ENCODE results near the gene HPN. TPM values are rescaled to one million over a fixed set of nuclear protein-coding genes. Genes with fewer than 3 reads are reported as not detected.
A peak's percentile ranks its signal among the peaks of the same experiment; 100 is the strongest.

Gene HPN
- total RNA-seq, 1 experiment from 2014 or later = 10.6 TPM

DNA sequence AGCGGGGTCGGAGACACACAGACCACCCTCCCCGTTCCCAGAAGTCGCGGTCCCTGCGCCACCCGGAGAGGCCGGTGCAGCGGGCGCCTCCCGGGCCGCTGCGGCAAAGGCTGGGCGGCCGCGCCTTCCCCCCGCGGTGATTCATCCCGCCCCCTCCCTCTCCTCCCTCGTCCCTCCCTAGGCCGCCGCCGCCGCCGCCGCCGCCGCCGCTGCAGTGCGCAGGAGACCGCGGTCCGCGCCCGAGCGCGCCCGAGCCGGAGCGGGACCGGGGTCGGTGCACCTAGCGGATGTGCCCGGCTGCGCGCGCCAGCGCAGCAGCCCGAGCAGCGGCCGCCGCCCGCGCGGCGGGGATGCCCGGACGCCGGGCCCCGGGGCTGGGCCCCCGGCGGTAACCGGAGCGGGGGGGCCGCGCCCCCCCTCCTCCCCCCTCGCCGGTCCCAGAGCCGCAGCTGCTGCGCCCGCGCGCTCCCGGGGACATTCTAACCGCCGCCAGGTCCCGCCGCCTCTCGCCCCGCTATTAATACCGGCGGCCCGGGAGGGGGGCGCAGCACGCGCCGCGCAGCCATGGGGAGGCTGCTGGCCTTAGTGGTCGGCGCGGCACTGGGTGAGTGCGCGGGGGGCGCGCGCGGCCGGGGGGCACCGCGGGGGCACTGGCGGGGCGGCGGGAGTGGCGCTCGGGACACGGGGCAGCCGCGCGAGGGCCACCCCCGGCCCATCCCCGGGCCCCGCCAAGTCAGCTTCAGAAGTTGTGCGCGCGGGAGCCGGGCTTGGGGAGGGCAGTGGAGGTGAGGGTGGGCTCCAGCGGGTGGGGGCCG is 11.1 kb upstream of the HPN start, which contains the start of gene SCN1B:
Gene SCN1B (plus strand): TSS at position 214 of the 815 bp plus-strand sequence. CDS start 351 bp downstream, at position 565.
- no peak within 1 kb of the TSS for H2AK5ac ChIP-seq (ENCODE audit: insufficient read length, low read length)
- no CpG with 5 or more reads among the region's 118 CpGs for WGBS (ENCODE audit: extremely low coverage, insufficient read length, low lambda C conversion rate)

More for the DNA sequence above, 11.1 kb upstream of the HPN start, which contains the start of gene SCN1B:
- peak within 1 kb of the TSS in 1 of 3 experiments; percentile 55; a peak in 1 of 7 replicates for H3K27ac Mint-ChIP-seq
- Histone ChIP-seq H2BK20ac (ENCODE audit: low read depth, low read length, poor library complexity, severe bottlenecking) (no peak within 1 kb of the TSS), H3K4me1 (ENCODE audit: insufficient read depth, low read length) (no peaks in the 10 kb centered on the region), H3K14ac (ENCODE audit: insufficient read depth, low read length) (no peak within 1 kb of the TSS; the same call in 1 of the 2 replicates), H2BK120ac (ENCODE audit: low read depth, low read length, poor library complexity, severe bottlenecking) (no peak within 1 kb of the TSS), H4K5ac (ENCODE audit: insufficient read length, low read depth, low read length) (no peak within 1 kb of the TSS), H3K23ac (ENCODE audit: insufficient read length, low read depth, low read length) (no peak within 1 kb of the TSS), H3T11ph (ENCODE audit: low read length) (no peak within 1 kb of the TSS), H3K23me2 (ENCODE audit: insufficient read length, low read depth, low read length, poor library complexity, severe bottlenecking) (peaks cover 8% of the 10 kb centered on the region), H3K27ac (ENCODE audit: insufficient read length, low read depth, low read length) (no peak within 1 kb of the TSS), H2BK12ac (ENCODE audit: insufficient read length, low read depth, low read length) (no peak within 1 kb of the TSS), H3K9ac (ENCODE audit: extremely low read depth, insufficient read length, low read length) (no peak within 1 kb of the TSS), H3K27me3 (ENCODE audit: insufficient read depth, low read length) (peaks cover 11% of the 10 kb centered on the region; the same call in 1 of the 2 replicates), H3K4ac (ENCODE audit: low read depth, low read length) (no peak within 1 kb of the TSS), H2AFZ (ENCODE audit: low read length) (no peak within 1 kb of the TSS), H2BK5ac (ENCODE audit: insufficient read length, low read length) (no peak within 1 kb of the TSS), H4K91ac (ENCODE audit: insufficient read length, low read depth, low read length) (no peak within 1 kb of the TSS), H3K79me1 (ENCODE audit: insufficient read depth, low read depth, low read length, poor library complexity, severe bottlenecking) (no peaks in the 10 kb centered on the region), H2BK15ac (ENCODE audit: low read depth, low read length) (no peak within 1 kb of the TSS), H3K79me2 (ENCODE audit: insufficient read depth, low read length) (no peaks in the 10 kb centered on the region), H4K8ac (replicated peaks; ENCODE audit: insufficient read length, low read depth, low read length) (no peak within 1 kb of the TSS), H4K20me1 (ENCODE audit: control insufficient read depth, insufficient read depth, insufficient read length) (no peaks in the 10 kb centered on the region), H3K4me2 (ENCODE audit: insufficient read depth, insufficient read length, low read length) (peak within 1 kb of the TSS; percentile 85), H3K56ac (ENCODE audit: insufficient read length, low read depth, low read length) (no peak within 1 kb of the TSS), H3K18ac (ENCODE audit: insufficient read length, low read depth, low read length) (no peak within 1 kb of the TSS), H3K9me3 (ENCODE audit: control insufficient read depth, low read depth, low read length) (no peaks in the 10 kb centered on the region)
- H3K36me3 Mint-ChIP-seq (ENCODE audit: insufficient read depth in 1 of 3, low read depth in 3 of 3) = peaks cover 14 to 41% (median 32%) of the 10 kb centered on the region in 3 experiments; a peak in 6 of 7 replicates
- DNase-seq = peak; percentile 63
- H3K27me3 Mint-ChIP-seq (ENCODE audit: low read depth) = peaks cover 54% of the 10 kb centered on the region
- no peaks in the 10 kb centered on the region; a peak in 1 of 5 replicates for H3K9me3 Mint-ChIP-seq
- peak within 1 kb of the TSS; percentile 74 to 81 for H3K4me3 Mint-ChIP-seq
- H3K4me1 Mint-ChIP-seq = peaks cover 15 to 17% of the 10 kb centered on the region in 2 experiments
- TF ChIP-seq, protein P1, sequence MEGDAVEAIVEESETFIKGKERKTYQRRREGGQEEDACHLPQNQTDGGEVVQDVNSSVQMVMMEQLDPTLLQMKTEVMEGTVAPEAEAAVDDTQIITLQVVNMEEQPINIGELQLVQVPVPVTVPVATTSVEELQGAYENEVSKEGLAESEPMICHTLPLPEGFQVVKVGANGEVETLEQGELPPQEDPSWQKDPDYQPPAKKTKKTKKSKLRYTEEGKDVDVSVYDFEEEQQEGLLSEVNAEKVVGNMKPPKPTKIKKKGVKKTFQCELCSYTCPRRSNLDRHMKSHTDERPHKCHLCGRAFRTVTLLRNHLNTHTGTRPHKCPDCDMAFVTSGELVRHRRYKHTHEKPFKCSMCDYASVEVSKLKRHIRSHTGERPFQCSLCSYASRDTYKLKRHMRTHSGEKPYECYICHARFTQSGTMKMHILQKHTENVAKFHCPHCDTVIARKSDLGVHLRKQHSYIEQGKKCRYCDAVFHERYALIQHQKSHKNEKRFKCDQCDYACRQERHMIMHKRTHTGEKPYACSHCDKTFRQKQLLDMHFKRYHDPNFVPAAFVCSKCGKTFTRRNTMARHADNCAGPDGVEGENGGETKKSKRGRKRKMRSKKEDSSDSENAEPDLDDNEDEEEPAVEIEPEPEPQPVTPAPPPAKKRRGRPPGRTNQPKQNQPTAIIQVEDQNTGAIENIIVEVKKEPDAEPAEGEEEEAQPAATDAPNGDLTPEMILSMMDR (conservative IDR thresholded peaks at IDR 0.05) = no peak

Measured in H9 (cell line).